DOHH2 (cell line): ENCODE results near the gene KLHL7.

Experiments used
- H3F3A ChIP-seq: fragments of 200-600 bp; sonication (generic), shearing (Covaris generic); 2 replicates; pipeline ENCODE4 v1.6.0; 2016; ENCODE audit warnings: antibody characterized with exemption, mild to moderate bottlenecking; ENCODE audit not compliant: control insufficient read depth, insufficient read depth
- H3K27ac ChIP-seq: fragments of 200-600 bp; sonication (generic); 2 replicates; pipeline ENCODE4 v1.5.1; 2014; ENCODE audit warnings: low read depth, mild to moderate bottlenecking, low read length, moderate library complexity
- H3K27me3 ChIP-seq: fragments of 200-600 bp; sonication (generic); 2 replicates; pipeline ENCODE4 v1.6.1; 2014; ENCODE audit warnings: mild to moderate bottlenecking, low read length, mixed read lengths; ENCODE audit not compliant: control insufficient read depth
- H3K36me3 ChIP-seq: fragments of 200-600 bp; sonication (generic); 2 replicates; pipeline ENCODE4 v1.6.1; 2014; ENCODE audit warnings: mild to moderate bottlenecking, low read length, moderate library complexity, mixed read lengths; ENCODE audit not compliant: control insufficient read depth
- H3K4me1 ChIP-seq: fragments of 200-600 bp; sonication (generic); 2 replicates; pipeline ENCODE4 v1.6.1; 2014; ENCODE audit warnings: mild to moderate bottlenecking, low read length, mixed read lengths; ENCODE audit not compliant: control insufficient read depth
- H3K4me2 ChIP-seq: fragments of 200-600 bp; sonication (generic); 2 replicates; pipeline ENCODE4 v1.6.0; 2014; ENCODE audit warnings: mild to moderate bottlenecking, low read length, moderate library complexity
- H3K4me3 ChIP-seq: fragments of 200-600 bp; sonication (generic); 2 replicates; pipeline ENCODE4 v1.5.1; 2014; ENCODE audit warnings: mild to moderate bottlenecking, low read length, mixed read lengths
- H3K79me2 ChIP-seq: fragments of 200-600 bp; sonication (generic); 2 replicates; pipeline ENCODE4 v1.6.1; 2014; ENCODE audit warnings: mild to moderate bottlenecking, low read length, mixed read lengths; ENCODE audit not compliant: control insufficient read depth
- H3K9me2 ChIP-seq: fragments of 200-600 bp; sonication (generic); replicated peaks from 2 replicates; pipeline ENCODE4 v1.6.1; 2014; ENCODE audit warnings: mild to moderate bottlenecking, low read length, mixed read lengths; ENCODE audit not compliant: control insufficient read depth
- H3K9me3 ChIP-seq: fragments of 200-600 bp; sonication (generic); 2 replicates; pipeline ENCODE4 v1.6.1; 2014; ENCODE audit warnings: antibody characterized with exemption, low read length, mixed read lengths; ENCODE audit not compliant: control insufficient read depth, insufficient read depth
- H4K20me1 ChIP-seq: fragments of 200-600 bp; sonication (generic); 2 replicates; pipeline ENCODE4 v1.6.0; 2014; ENCODE audit warnings: low read depth, mild to moderate bottlenecking, antibody characterized with exemption, low read length, moderate library complexity; ENCODE audit not compliant: control insufficient read depth, insufficient read depth
- CTCF ChIP-seq: fragments of 200-600 bp; sonication (generic); IDR thresholded peaks from one replicate; pipeline ENCODE4 v1.5.1; 2014; ENCODE audit warnings: antibody characterized with exemption, mild to moderate bottlenecking, low read depth, low read length; ENCODE audit not compliant: poor library complexity, severe bottlenecking
- EZH2phosphoT487 ChIP-seq: fragments of 200-600 bp; sonication (generic); IDR thresholded peaks from 2 replicates; pipeline ENCODE4 v1.6.1; 2017; ENCODE audit warnings: borderline replicate concordance, mild to moderate bottlenecking, antibody characterized with exemption, low read length, moderate library complexity, mixed read lengths

The KLHL7 gene

GRCh38 chr7:23076772-23077171 lies 28.8 kb upstream of the KLHL7 start:
- no peaks in the 10 kb centered on the region for H3K9me3 ChIP-seq
- no peaks in the 10 kb centered on the region for H3K79me2 ChIP-seq
- H3K27me3 ChIP-seq: peaks cover 37% of the 10 kb centered on the region

GRCh38 chr7:23093111-23093510 lies 12.5 kb upstream of the KLHL7 start:
- TF ChIP-seq CTCF: no peak
- TF ChIP-seq EZH2phosphoT487: no peak
- Histone ChIP-seq H3K4me2 (no peak overlapping the region), H3K4me3 (no peak overlapping the region), H3K9me2 (no peaks in the 10 kb centered on the region), H3K4me1 (no peaks in the 10 kb centered on the region), H3K9me3 (peaks cover 23% of the 10 kb centered on the region), H3K36me3 (no peaks in the 10 kb centered on the region), H3K27ac (no peak overlapping the region), H3F3A (no peaks in the 10 kb centered on the region), H4K20me1 (no peaks in the 10 kb centered on the region), H3K27me3 (peaks cover 19% of the 10 kb centered on the region), H3K79me2 (no peaks in the 10 kb centered on the region)

More at GRCh38 chr7:23076772-23077171, 28.8 kb upstream of the KLHL7 start:
- no peaks in the 10 kb centered on the region for H3K4me1 ChIP-seq
- TF ChIP-seq CTCF: no peak
- no peak for TF ChIP-seq EZH2phosphoT487
- no peaks in the 10 kb centered on the region for H3K36me3 ChIP-seq
- H3K27ac ChIP-seq: no peak overlapping the region
- no peak overlapping the region for H3K4me2 ChIP-seq
- no peaks in the 10 kb centered on the region for H3F3A ChIP-seq
- 0 out of 2 replicates have a peak, but pooled peaks cover 2% of the 10 kb centered on the region for H4K20me1 ChIP-seq
- no peaks in the 10 kb centered on the region for H3K9me2 ChIP-seq
- H3K4me3 ChIP-seq: no peak overlapping the region

- no peak overlapping the region for H3K27ac ChIP-seq
Observed at GRCh38 chr7:23093546-23093945, 12.0 kb upstream of the KLHL7 start.

More at GRCh38 chr7:23093546-23093945, 12.0 kb upstream of the KLHL7 start:
- H3K36me3 ChIP-seq: no peaks in the 10 kb centered on the region
- peaks cover 15% of the 10 kb centered on the region for H3K27me3 ChIP-seq
- H3K9me3 ChIP-seq: peaks cover 24% of the 10 kb centered on the region
- TF ChIP-seq EZH2phosphoT487 (no peak), CTCF (no peak)
- no peak overlapping the region for H3K4me3 ChIP-seq
- H3K9me2 ChIP-seq: no peaks in the 10 kb centered on the region
- H3K79me2 ChIP-seq: no peaks in the 10 kb centered on the region
- no peaks in the 10 kb centered on the region for H3F3A ChIP-seq
- H3K4me2 ChIP-seq: no peak overlapping the region
- no peaks in the 10 kb centered on the region for H4K20me1 ChIP-seq
- no peaks in the 10 kb centered on the region for H3K4me1 ChIP-seq
